Activated effector memory CD4-positive, alpha-beta T cell treated with anti-CD3 and anti-CD28 coated beads, Interleukin-2, amount 50 U/mL, for 16 hours (primary cell): ENCODE measurements around the gene RABGAP1L.
A peak's percentile ranks its signal among the peaks of the same experiment; 100 is the strongest.
"Not testable (repeated sequence)": the region's sequence is repeated elsewhere in the genome, so short reads cannot be mapped to it uniquely, and the experiment has no call there.

Source experiments
- DNase-seq: peaks from one replicate; pipeline ENCODE4 v3.0.0-alpha.2; 2020

Gene RABGAP1L

GRCh38 chr1:174777262-174777661, 617.9 kb downstream of the RABGAP1L start:
- no peak for DNase-seq

GRCh38 chr1:174785510-174785909, 626.2 kb downstream of the RABGAP1L start:
- no peak for DNase-seq

DNA sequence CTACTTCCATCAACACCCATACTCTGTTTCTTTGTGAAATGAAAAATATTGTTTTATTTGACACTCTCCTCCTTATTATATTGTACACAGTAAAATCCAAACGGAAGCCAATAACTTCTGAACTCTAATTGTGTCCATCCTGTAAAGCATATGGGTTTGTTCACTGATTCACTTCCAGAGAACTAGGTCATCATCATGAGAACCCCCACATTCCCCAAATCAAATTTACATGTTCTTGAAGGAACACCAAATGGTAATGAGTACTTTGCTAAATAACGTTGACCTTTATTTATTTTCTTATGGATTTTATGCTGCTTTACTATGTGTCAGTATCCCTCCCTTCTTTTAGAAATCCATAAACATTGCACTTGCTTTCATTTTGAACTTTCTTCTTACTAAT, 627.0 kb downstream of the RABGAP1L start:
- DNase-seq = no peak

DNA sequence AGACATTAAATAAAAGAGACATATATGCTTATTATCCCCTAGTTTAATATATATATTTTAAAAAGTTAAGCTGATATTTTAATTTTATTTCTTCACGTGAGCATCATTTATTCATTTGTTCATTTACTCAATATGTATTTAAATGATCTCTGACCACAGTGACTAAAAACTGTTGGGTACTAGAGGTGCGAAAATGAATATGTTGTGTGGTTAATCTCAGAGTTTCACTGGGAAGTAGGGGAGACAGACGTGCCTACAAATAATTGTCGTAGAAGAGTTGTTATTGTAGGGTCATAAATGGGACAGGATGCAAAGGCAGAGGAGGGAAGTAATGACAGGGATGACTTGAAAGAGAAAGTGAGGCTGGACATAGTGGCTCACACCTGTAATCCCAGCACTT, 627.4 kb downstream of the RABGAP1L start:
- DNase-seq = no peak

DNA sequence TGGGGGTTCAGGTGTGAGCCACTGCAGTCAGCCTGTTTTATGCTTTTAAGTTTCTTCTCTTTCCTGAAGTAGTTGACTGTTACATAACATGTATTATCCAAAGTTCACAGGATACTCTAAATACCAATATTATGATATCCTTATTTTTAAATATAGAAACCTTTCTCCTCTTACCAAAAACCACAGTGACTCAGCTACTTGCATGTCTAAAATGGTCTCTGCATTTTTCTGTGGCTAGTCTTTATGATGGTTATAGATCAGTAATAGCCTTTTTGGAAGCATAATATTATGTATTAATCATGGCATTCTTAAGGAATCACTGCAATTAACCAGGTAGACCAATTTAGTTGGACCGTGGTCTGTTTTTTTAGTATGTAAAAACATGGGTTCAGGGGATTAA, 629.7 kb downstream of the RABGAP1L start:
- no peak for DNase-seq

GRCh38 chr1:174789399-174789798, 630.1 kb downstream of the RABGAP1L start:
- DNase-seq = no peak

- DNase-seq = no peak
Observed at GRCh38 chr1:174791863-174792262, 632.5 kb downstream of the RABGAP1L start.

DNA sequence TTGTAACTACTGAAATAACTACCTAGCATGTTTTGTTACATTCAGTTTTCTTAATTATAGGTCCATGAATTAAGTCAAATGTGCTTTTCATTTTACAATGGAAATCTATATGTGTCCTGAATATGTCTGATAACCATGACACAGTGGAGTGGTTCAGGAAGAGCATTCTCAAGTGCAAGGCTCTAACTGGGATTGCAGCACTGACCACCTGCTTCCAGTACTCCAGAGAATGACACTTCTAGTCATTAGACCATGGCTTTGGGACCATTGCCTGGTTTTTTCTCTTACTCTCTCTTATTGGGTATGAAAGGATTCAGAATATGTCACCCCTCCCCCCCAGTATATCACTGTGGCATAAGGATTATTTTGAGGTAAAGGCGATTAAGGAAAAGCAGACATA, 635.5 kb downstream of the RABGAP1L start:
- DNase-seq = no peak

- no peak for DNase-seq
Observed at GRCh38 chr1:174795806-174796205, 636.5 kb downstream of the RABGAP1L start.

DNA sequence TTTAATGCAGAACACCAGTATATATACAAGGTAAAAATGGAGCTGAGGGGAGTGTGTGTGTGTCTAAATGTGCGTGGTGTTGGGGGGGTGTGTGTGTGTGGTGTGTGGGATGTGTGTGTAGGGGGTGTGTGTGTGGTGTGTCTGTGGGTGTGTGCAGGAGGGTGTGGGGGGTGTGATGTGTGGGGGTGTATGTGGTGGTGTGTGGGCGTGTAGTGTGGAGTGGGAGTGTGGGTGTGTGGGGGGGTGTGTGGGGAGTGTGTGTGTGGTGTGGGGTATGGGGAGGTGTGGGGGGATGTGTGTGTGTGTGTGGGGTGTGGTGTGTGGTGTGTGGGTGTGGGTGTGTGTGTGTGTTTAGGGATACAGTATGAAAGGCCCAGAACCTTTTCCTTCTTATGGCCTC, 638.1 kb downstream of the RABGAP1L start:
- DNase-seq = no peak

DNA sequence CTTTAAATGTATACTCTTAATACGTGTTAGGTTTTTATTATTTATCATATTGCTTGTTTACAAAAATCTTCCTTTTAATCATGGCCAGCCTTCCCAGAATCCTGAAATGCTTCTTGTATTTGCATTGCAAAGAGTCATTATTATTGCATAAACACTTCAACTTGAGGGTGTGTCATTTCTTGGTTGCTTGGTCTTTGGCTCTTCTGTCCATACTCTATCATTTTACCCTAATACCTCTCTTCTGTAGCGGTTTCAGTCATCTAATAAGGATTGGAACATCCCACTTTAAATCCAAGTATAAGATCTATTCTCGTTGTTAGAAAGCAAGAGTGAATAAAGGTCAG, 639.8 kb downstream of the RABGAP1L start:
- DNase-seq = no peak

GRCh38 chr1:174800216-174800851, 641.0 kb downstream of the RABGAP1L start:
- peak; percentile 67 for DNase-seq

DNA sequence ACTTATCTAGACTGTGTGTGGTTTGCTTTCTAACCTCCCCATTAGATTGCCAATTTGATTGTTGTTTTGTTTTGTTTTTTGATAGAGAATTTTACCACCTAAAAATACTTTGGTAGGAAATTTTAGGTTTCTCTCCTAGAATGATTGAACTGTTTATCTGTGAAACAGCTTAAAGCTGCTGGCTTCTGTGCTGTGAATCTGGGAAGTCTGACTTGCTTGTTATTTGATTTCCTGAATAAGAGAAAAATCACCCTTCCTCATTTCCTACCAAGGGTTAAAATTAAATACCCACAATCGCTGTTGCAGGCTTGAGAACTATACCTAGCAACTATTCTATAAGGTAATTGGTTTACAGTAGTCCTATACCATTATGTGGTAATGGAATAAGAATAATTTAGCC, 641.6 kb downstream of the RABGAP1L start:
- no peak for DNase-seq

DNA sequence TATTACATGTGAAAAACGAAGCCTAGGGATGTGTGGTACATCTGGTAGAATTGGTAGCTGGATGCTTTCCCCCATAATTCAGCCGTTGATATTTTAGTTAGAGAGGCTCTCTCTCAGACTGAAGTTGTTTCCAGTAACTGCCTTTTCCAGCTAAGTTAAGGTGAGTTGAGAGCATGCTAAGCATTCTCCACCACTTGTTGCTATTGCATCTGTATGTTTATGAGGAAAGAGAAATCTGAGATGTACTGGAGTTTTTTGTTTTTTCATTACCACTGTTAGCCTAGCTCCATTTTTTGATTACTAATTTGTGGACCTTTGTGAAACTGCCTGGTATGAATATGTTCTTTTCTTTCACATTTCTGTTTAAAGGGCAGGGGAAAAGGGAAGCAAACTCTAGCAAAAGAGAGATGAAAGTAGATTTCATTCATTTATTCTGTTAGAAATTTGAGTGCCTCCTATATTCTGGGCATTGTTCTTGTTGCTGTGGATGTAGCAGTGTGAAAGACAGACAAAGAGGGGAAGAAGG, 650.5 kb downstream of the RABGAP1L start:
- DNase-seq = no peak

DNA sequence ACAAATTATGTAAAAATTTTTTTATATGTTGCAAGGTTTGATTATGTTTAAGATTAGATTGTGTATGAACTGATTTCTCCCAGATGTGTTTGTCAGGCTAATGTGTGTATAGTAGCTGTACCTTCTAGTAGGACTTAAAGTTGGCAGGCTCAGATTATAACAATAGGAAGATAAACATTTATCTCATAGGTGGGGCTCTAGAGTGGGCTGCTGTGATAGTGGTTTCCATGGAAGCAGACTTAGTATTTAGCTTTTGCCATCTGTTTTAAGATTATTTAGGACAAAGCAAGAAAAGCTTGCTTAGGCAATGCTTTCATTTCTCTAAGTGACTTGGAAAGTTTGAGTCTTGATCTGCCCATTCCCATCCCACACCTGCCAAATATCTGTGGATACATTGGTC, 652.7 kb downstream of the RABGAP1L start:
- no peak for DNase-seq

DNA sequence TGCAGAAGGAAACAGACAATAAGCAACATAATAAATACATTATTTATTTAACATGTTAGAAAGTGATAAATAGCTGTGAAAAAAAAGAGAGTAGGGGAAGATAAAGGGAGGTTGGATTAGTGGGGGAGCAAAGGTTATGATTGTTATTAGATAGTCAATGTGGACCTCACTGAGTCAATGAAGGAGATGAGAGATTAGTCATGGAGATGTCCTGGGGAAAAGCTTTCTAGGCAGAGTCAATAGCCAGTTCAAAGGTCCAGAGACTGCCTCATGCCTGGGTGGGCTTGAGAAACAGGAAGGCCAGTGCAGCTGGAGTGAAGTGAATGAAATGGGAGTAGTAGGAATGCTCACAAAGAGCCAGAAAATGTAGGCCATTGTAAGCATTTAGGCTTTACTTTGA, 653.3 kb downstream of the RABGAP1L start:
- DNase-seq = no peak

GRCh38 chr1:174815036-174815435, 655.7 kb downstream of the RABGAP1L start:
- no peak for DNase-seq

GRCh38 chr1:174815474-174815908, 656.2 kb downstream of the RABGAP1L start:
- DNase-seq = no peak

GRCh38 chr1:174816621-174817020, 657.3 kb downstream of the RABGAP1L start:
- not testable (repeated sequence) for DNase-seq

DNA sequence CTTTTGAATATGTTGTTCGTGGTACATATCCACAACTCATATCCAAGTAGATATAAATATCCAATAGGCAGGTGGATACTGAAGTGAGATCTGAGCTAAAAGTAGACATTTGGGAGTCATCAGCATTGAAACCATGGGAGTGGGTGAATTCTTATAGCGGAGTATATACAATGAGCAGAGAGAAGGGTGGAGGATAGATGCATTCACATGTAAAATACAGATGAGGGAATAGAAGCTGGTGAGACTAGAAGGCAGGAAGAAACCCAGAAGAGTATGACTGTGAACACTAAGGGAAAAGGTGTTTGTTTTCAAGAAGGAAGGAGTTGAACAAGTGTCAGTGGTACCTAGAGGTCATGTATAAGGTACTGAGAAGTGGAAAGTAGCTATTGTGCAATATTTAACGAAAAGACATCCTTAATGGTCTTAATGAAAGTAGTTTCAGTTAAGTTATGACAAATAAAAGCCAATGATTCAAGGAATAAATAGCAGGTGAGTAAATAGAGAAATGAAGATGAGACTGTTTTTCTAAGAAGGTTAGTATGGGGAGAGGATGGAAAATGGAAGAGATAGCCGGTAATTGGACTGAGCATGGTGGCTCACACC, 658.8 kb downstream of the RABGAP1L start:
- no peak for DNase-seq

DNA sequence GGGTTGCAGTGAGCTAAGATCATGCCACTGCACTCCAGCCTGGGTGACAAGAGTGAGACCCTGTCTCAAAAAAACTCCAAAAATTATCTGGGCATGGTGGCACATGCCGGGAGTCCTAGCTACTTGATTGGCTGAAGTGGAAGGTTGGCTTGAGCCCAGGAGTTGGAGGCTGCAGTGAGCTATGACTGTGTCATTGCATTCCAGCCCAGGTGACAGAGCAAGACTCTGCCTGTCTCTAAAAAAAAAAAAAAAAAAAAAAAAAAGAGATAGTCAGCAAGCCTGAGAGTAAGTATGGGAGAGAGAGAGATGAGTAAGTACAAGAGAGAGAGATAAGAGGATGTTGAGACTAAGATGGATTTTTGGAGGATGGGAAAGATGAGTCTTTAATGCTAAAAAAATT, 659.6 kb downstream of the RABGAP1L start:
- no peak for DNase-seq

GRCh38 chr1:174819596-174819995, 660.3 kb downstream of the RABGAP1L start:
- DNase-seq = no peak

GRCh38 chr1:174825127-174825526, 665.8 kb downstream of the RABGAP1L start:
- no peak for DNase-seq

DNA sequence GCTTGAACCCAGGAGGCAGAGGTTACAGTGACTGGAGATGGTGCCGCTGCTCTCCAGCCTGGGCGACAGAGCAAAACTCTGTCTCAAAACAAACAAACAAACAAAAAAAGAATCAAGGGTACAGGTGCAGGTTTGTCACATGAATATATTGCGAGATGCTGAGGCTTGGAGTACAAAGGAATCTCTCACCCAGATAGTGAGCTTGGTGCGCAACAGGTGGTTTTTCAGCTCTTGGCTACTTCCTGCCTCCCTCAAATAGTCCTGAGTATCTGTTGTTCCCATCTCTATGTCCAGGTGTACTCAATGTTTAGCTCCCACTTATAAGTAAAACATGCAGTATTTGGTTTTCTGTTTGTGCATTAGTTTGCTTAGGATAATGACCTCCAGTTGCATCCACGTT, 666.5 kb downstream of the RABGAP1L start:
- DNase-seq = no peak

- DNase-seq = no peak
Observed at GRCh38 chr1:174828264-174828663, 668.9 kb downstream of the RABGAP1L start.
